Measurements from ENCODE around the gene SH2D4B.

The SH2D4B gene

GRCh38 chr10:80540136-80540535 lies 2.4 kb downstream of the SH2D4B start:
- H3K4me1 ChIP-seq (ENCODE audit: low read depth, poor library complexity, severe bottlenecking): no peaks in the 10 kb centered on the region

DNA sequence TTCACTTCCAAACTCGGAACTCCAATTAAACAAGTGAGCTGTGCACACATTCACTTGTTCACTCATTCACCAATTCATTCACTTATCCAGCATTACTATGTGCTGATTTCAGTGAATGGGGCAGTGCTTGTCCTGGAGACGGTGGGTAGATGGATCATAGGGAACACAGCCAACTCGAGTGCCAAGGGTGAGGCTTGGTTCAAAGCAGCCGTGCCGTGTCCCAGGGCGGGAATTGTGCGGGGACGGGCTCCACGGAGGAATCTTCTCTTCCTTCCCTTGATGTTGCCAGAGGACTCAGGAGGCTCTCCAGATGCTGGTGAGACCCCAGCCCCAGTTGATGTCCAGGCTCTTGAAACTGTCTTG lies 2.9 kb downstream of the SH2D4B start:
- no peak overlapping the region for H3K9ac ChIP-seq
- H3K4me3 ChIP-seq (IDR thresholded peaks at IDR 0.05; ENCODE audit: insufficient read depth, low read depth, low read length): no peak overlapping the region
- no peak overlapping the region for H3K27ac ChIP-seq
- H3K79me2 ChIP-seq (ENCODE audit: insufficient read depth, low read depth): no peaks in the 10 kb centered on the region
- no peaks in the 10 kb centered on the region for H3K4me1 ChIP-seq (ENCODE audit: low read depth, poor library complexity, severe bottlenecking)
- no peak for TF ChIP-seq CTCF (conservative IDR thresholded peaks at IDR 0.05; ENCODE audit: low read depth, low read length)
- H3K27me3 ChIP-seq (ENCODE audit: insufficient read depth, low read depth): no peaks in the 10 kb centered on the region
- H4K20me1 ChIP-seq (ENCODE audit: insufficient read depth): no peaks in the 10 kb centered on the region
- H2AFZ ChIP-seq (ENCODE audit: low read depth): no peak overlapping the region
- no peak overlapping the region for H3K4me2 ChIP-seq
- H3K36me3 ChIP-seq (ENCODE audit: insufficient read depth): no peaks in the 10 kb centered on the region

More at GRCh38 chr10:80540136-80540535, 2.4 kb downstream of the SH2D4B start:
- Histone ChIP-seq H2AFZ (ENCODE audit: low read depth) (no peak overlapping the region), H3K4me3 (IDR thresholded peaks at IDR 0.05; ENCODE audit: insufficient read depth, low read depth, low read length) (no peak overlapping the region), H4K20me1 (ENCODE audit: insufficient read depth) (no peaks in the 10 kb centered on the region), H3K27me3 (ENCODE audit: insufficient read depth, low read depth) (no peaks in the 10 kb centered on the region), H3K27ac (no peak overlapping the region), H3K79me2 (ENCODE audit: insufficient read depth, low read depth) (no peaks in the 10 kb centered on the region), H3K9ac (no peak overlapping the region), H3K36me3 (ENCODE audit: insufficient read depth) (no peaks in the 10 kb centered on the region), H3K4me2 (no peak overlapping the region)
- no peak for TF ChIP-seq CTCF (conservative IDR thresholded peaks at IDR 0.05; ENCODE audit: low read depth, low read length)

GRCh38 chr10:80540981-80541750 lies 3.5 kb downstream of the SH2D4B start:
- Histone ChIP-seq H3K27ac (no peak overlapping the region), H3K4me1 (ENCODE audit: low read depth, poor library complexity, severe bottlenecking) (no peaks in the 10 kb centered on the region), H4K20me1 (ENCODE audit: insufficient read depth) (no peaks in the 10 kb centered on the region), H3K4me2 (no peak overlapping the region), H2AFZ (ENCODE audit: low read depth) (no peak overlapping the region), H3K27me3 (ENCODE audit: insufficient read depth, low read depth) (no peaks in the 10 kb centered on the region), H3K36me3 (ENCODE audit: insufficient read depth) (no peaks in the 10 kb centered on the region), H3K4me3 (IDR thresholded peaks at IDR 0.05; ENCODE audit: insufficient read depth, low read depth, low read length) (no peak overlapping the region), H3K9ac (no peak overlapping the region), H3K79me2 (ENCODE audit: insufficient read depth, low read depth) (no peaks in the 10 kb centered on the region)
- TF ChIP-seq CTCF (conservative IDR thresholded peaks at IDR 0.05; ENCODE audit: low read depth, low read length): no peak

GRCh38 chr10:80542053-80542452 lies 4.4 kb downstream of the SH2D4B start:
- Histone ChIP-seq H3K9ac (no peak overlapping the region), H2AFZ (ENCODE audit: low read depth) (no peak overlapping the region), H3K4me2 (no peak overlapping the region)

More at GRCh38 chr10:80542053-80542452, 4.4 kb downstream of the SH2D4B start:
- no peaks in the 10 kb centered on the region for H3K4me1 ChIP-seq (ENCODE audit: low read depth, poor library complexity, severe bottlenecking)
- no peak overlapping the region for H3K27ac ChIP-seq
- no peaks in the 10 kb centered on the region for H3K27me3 ChIP-seq (ENCODE audit: insufficient read depth, low read depth)
- H4K20me1 ChIP-seq (ENCODE audit: insufficient read depth): no peaks in the 10 kb centered on the region
- H3K36me3 ChIP-seq (ENCODE audit: insufficient read depth): no peaks in the 10 kb centered on the region
- no peak overlapping the region for H3K4me3 ChIP-seq (IDR thresholded peaks at IDR 0.05; ENCODE audit: insufficient read depth, low read depth, low read length)
- H3K79me2 ChIP-seq (ENCODE audit: insufficient read depth, low read depth): no peaks in the 10 kb centered on the region
- TF ChIP-seq CTCF (conservative IDR thresholded peaks at IDR 0.05; ENCODE audit: low read depth, low read length): no peak
